Measurements from ENCODE around the gene AGAP6. TPM values are rescaled to one million over a fixed set of nuclear protein-coding genes. Genes with fewer than 3 reads are reported as not detected.
"Not testable (repeated sequence)": the region's sequence is repeated elsewhere in the genome, so short reads cannot be mapped to it uniquely, and the experiment has no call there.

AGAP6 gene
- total RNA-seq, 1 experiment from 2014 or later, result 14.4 TPM

GRCh38 chr10:50044941-50045664 is 56.9 kb downstream of the AGAP6 start:
- DNase-seq (ENCODE audit: low read depth, low spot score), result no peak

GRCh38 chr10:50046457-50046856 is 58.3 kb downstream of the AGAP6 start:
- POLR2A ChIA-PET; in situ Hi-C loops (cut with HindIII; ENCODE audit: low pct_unique_long_range_greater_than_20kb, low sequenced_read_pairs); ATAC-seq; DNase-seq (ENCODE audit: low read depth, low spot score); H3K4me3 ChIP-seq (ENCODE audit: low read depth in 2 of 2, low read length in 2 of 2); H3K9me3 ChIP-seq (ENCODE audit: control insufficient read depth, insufficient read depth, low read depth, low read length); BruUV-seq (replicated peaks); CTCF ChIA-PET; H3K27ac ChIP-seq (ENCODE audit: low read length); H3K27me3 ChIP-seq (ENCODE audit: control insufficient read depth, insufficient read depth, low read length); intact Hi-C loops (cut with micrococcal nuclease; ENCODE audit: unreplicated experiment); H3K36me3 ChIP-seq (ENCODE audit: control insufficient read depth, insufficient read depth, low read length); H3K4me1 ChIP-seq (ENCODE audit: control insufficient read depth, insufficient read depth, low read length): not testable (repeated sequence)

More at GRCh38 chr10:50044941-50045664, 56.9 kb downstream of the AGAP6 start:
- Histone ChIP-seq H3K4me3 (ENCODE audit: low read depth in 2 of 2, low read length in 2 of 2) (no peak overlapping the region), H3K36me3 (ENCODE audit: control insufficient read depth, insufficient read depth, low read length) (no peaks in the 10 kb centered on the region), H3K27ac (ENCODE audit: low read length) (no peak overlapping the region), H3K27me3 (ENCODE audit: control insufficient read depth, insufficient read depth, low read length) (no peaks in the 10 kb centered on the region), H3K4me1 (ENCODE audit: control insufficient read depth, insufficient read depth, low read length) (no peaks in the 10 kb centered on the region), H3K9me3 (ENCODE audit: control insufficient read depth, insufficient read depth, low read depth, low read length) (no peaks in the 10 kb centered on the region)
- no TSS peak for BruUV-seq (replicated peaks)
- in situ Hi-C loops (cut with HindIII; ENCODE audit: low pct_unique_long_range_greater_than_20kb, low sequenced_read_pairs) (no loop called here), intact Hi-C loops (cut with micrococcal nuclease; ENCODE audit: unreplicated experiment) (no loop called here)
- no peak for ATAC-seq
- ChIA-PET CTCF (no interaction called here), POLR2A (no interaction called here)
- TF ChIP-seq CTCF (IDR thresholded peaks at IDR 0.05), result no peak
- TF ChIP-seq POLR2AphosphoS5 (IDR thresholded peaks at IDR 0.05; ENCODE audit: low read depth, low read length), result no peak
- no peak for TF ChIP-seq REST (IDR thresholded peaks at IDR 0.05; ENCODE audit: insufficient read depth in 1 of 2, low read depth in 2 of 2, low read length in 1 of 2)
- no peak for TF ChIP-seq TCF7L2 (IDR thresholded peaks at IDR 0.05; ENCODE audit: low read depth, low read length)

- CTCF ChIA-PET; POLR2A ChIA-PET; H3K27me3 ChIP-seq (ENCODE audit: control insufficient read depth, insufficient read depth, low read length); intact Hi-C loops (cut with micrococcal nuclease; ENCODE audit: unreplicated experiment); H3K4me3 ChIP-seq (ENCODE audit: low read depth in 2 of 2, low read length in 2 of 2); DNase-seq (ENCODE audit: low read depth, low spot score); H3K9me3 ChIP-seq (ENCODE audit: control insufficient read depth, insufficient read depth, low read depth, low read length); H3K27ac ChIP-seq (ENCODE audit: low read length); H3K36me3 ChIP-seq (ENCODE audit: control insufficient read depth, insufficient read depth, low read length); ATAC-seq; H3K4me1 ChIP-seq (ENCODE audit: control insufficient read depth, insufficient read depth, low read length); in situ Hi-C loops (cut with HindIII; ENCODE audit: low pct_unique_long_range_greater_than_20kb, low sequenced_read_pairs); BruUV-seq (replicated peaks): not testable (repeated sequence)
Observed at GRCh38 chr10:50047594-50047993, 59.4 kb downstream of the AGAP6 start.

DNA sequence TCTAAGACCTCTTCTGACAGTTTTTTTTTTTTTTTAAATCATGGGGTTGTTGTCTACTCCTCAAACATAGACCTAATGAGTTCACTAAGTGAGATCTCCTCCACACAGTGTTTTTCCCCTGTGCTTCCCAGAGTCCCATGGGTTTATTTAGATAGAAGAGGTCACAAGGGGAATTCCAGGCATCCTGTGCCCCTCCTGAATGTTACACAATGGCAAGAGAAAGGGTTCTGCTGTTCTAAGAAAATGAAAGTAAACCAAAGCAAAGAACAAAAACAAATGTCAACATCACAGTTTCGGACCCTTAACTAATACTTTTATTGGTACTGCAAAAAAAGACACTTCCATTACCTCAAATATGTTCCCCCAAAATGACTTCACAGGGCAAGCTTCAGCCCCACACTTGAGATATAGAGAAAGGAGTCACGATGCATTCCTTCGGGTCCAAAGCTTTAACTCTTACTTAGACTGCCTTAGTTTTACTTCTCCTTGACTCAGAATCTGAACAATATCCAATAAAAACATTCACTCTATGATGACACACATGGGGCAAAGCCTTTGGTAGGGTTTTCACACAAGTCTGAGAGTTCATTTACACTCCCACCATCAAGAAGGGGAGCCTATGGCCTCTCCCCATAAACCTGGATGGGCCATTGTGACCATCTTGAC is 63.9 kb downstream of the AGAP6 start:
- H3K9me3 ChIP-seq (ENCODE audit: control insufficient read depth, insufficient read depth, low read depth, low read length); H3K36me3 ChIP-seq (ENCODE audit: control insufficient read depth, insufficient read depth, low read length); DNase-seq (ENCODE audit: low read depth, low spot score); intact Hi-C loops (cut with micrococcal nuclease; ENCODE audit: unreplicated experiment); CTCF ChIA-PET; H3K4me3 ChIP-seq (ENCODE audit: low read depth in 2 of 2, low read length in 2 of 2); BruUV-seq (replicated peaks); H3K27me3 ChIP-seq (ENCODE audit: control insufficient read depth, insufficient read depth, low read length); H3K27ac ChIP-seq (ENCODE audit: low read length); in situ Hi-C loops (cut with HindIII; ENCODE audit: low pct_unique_long_range_greater_than_20kb, low sequenced_read_pairs); POLR2A ChIA-PET; H3K4me1 ChIP-seq (ENCODE audit: control insufficient read depth, insufficient read depth, low read length): not testable (repeated sequence)
- peak; percentile 70; the same call in 1 of the 2 replicates for ATAC-seq

DNA sequence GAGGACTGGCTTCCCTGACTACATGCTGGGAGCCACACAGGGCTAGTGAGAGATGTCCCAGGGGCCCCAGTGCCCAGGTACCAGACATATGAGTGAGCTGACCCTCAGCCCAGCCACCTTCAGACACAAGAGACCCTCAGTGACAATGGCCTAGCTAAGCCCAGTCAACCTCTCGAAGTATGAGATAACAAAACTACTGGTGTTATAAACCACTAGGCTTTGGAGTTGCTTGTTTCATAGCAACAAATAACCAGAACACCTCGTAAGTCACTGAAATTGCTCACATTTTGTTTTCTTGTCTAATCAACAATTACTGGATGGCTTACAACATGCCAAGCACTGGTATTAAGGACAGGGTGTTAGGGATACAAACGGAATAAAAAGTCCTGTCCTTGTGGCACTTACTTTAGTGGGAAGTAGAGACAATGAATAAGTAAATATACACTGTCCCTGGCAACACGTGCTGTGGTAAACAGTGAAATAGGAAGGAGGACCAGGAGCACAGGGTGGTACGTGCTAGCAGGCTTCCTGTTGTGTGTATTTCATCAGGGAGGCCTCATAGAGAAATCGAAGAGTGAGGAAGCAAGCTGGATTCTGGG is 64.7 kb downstream of the AGAP6 start:
- H3K4me3 ChIP-seq (ENCODE audit: low read depth in 2 of 2, low read length in 2 of 2); BruUV-seq (replicated peaks); H3K27ac ChIP-seq (ENCODE audit: low read length); POLR2A ChIA-PET; H3K9me3 ChIP-seq (ENCODE audit: control insufficient read depth, insufficient read depth, low read depth, low read length); intact Hi-C loops (cut with micrococcal nuclease; ENCODE audit: unreplicated experiment); H3K27me3 ChIP-seq (ENCODE audit: control insufficient read depth, insufficient read depth, low read length); in situ Hi-C loops (cut with HindIII; ENCODE audit: low pct_unique_long_range_greater_than_20kb, low sequenced_read_pairs); CTCF ChIA-PET; H3K4me1 ChIP-seq (ENCODE audit: control insufficient read depth, insufficient read depth, low read length); DNase-seq (ENCODE audit: low read depth, low spot score); H3K36me3 ChIP-seq (ENCODE audit: control insufficient read depth, insufficient read depth, low read length): not testable (repeated sequence)
- ATAC-seq, result 0 out of 2 replicates have a peak, but pooled peaks have one; percentile 16
